H1 (cell line): ENCODE measurements around the gene HS6ST2. TPM values are rescaled to one million over a fixed set of nuclear protein-coding genes. Genes with fewer than 3 reads are reported as not detected.

Source experiments
- CTCF ChIA-PET: fragments of 300-600 bp; sonication (Branson Sonifier 250); formaldehyde crosslinking; loops from one replicate; lab custom pipeline; 2021; ENCODE audit not compliant: partially characterized antibody; lab: Charles Lee
- POLR2A ChIA-PET: fragments of 300-600 bp; sonication (Branson Sonifier 250); formaldehyde crosslinking; loops from one replicate; lab custom pipeline; 2021; ENCODE audit warnings: inconsistent platforms; ENCODE audit not compliant: partially characterized antibody; lab: Charles Lee
- DNase-seq, 2 experiments: peaks; one replicate each; pipeline versions ENCODE4 v3.0.0 to v3.0.0-alpha.2; 2010 to 2022; ENCODE audit warnings: low spot score in 2 of 2, low read depth in 1 of 2, mixed read lengths in 1 of 2
- FAIRE-seq: peaks from 2 replicates; lab custom pipeline; 2011; peaks lifted over from hg19 to GRCh38; lab: Jason Lieb, UNC
- H2AFZ ChIP-seq: 2 replicates; pipeline ENCODE4 v1.8.1; 2012; ENCODE audit warnings: low read length, inconsistent platforms
- H2AK5ac ChIP-seq: 2 replicates; pipeline ENCODE4 v1.6.1; 2013; ENCODE audit warnings: low read depth, low read length
- H2BK120ac ChIP-seq: replicated peaks from 2 replicates; pipeline ENCODE3; 2013; ENCODE audit warnings: low read depth, low read length, inconsistent platforms
- H2BK12ac ChIP-seq: 2 replicates; pipeline ENCODE4 v1.6.1; 2013; ENCODE audit warnings: low read depth, low read length
- H2BK15ac ChIP-seq: 2 replicates; pipeline ENCODE4 v1.6.1; 2013; ENCODE audit warnings: low read length
- H2BK20ac ChIP-seq: 2 replicates; pipeline ENCODE4 v1.6.1; 2013; ENCODE audit warnings: low read length
- H2BK5ac ChIP-seq: 2 replicates; pipeline ENCODE4 v1.6.1; 2013; ENCODE audit warnings: low read depth, low read length
- H3K14ac ChIP-seq: 2 replicates; pipeline ENCODE4 v1.6.1; 2013; ENCODE audit warnings: inconsistent platforms; ENCODE audit not compliant: insufficient read length
- H3K18ac ChIP-seq: 2 replicates; pipeline ENCODE4 v1.6.1; 2013; ENCODE audit warnings: low read length; ENCODE audit errors: extremely low read depth
- H3K23ac ChIP-seq: 2 replicates; pipeline ENCODE4 v1.6.1; 2013; ENCODE audit warnings: inconsistent platforms; ENCODE audit not compliant: insufficient read length
- H3K23me2 ChIP-seq: 2 replicates; pipeline ENCODE4 v1.6.1; 2013; ENCODE audit warnings: low read depth, low read length
- H3K27ac ChIP-seq: 2 replicates; pipeline ENCODE4 v1.6.1; 2011; ENCODE audit warnings: low read depth, low read length, inconsistent platforms
- H3K27me3 ChIP-seq, 4 experiments: replicated peaks in 1 of 4; 1 replicate in 1 of 4; 2 replicates in 3 of 4; pipeline versions ENCODE4 v1.6.1 to v1.8.1; 2011 to 2013; ENCODE audit warnings: low read length in 3 of 4, mild to moderate bottlenecking in 3 of 4, inconsistent platforms in 2 of 4, mixed read lengths in 2 of 4, moderate library complexity in 1 of 4; ENCODE audit not compliant: control insufficient read depth in 3 of 4, insufficient read depth in 3 of 4; ENCODE audit errors: extremely low read depth in 1 of 4
- H3K36me3 ChIP-seq, 4 experiments: 2 replicates each; pipeline versions ENCODE4 v1.6.1 to v1.8.1; 2011 to 2013; ENCODE audit warnings: mild to moderate bottlenecking in 4 of 4, low read length in 3 of 4, moderate library complexity in 2 of 4, control low read depth in 1 of 4, inconsistent platforms in 1 of 4; ENCODE audit not compliant: insufficient read depth in 4 of 4, control insufficient read depth in 2 of 4
- H3K4ac ChIP-seq: replicated peaks from 2 replicates; pipeline ENCODE3; 2013; ENCODE audit warnings: low read length, low read depth, mixed read lengths, inconsistent platforms; ENCODE audit not compliant: insufficient read length
- H3K4me1 ChIP-seq, 4 experiments: replicated peaks in 1 of 4; 1 replicate in 1 of 4; 2 replicates in 3 of 4; pipeline versions ENCODE4 v1.6.1 to v1.8.1; 2011 to 2013; ENCODE audit warnings: low read length in 3 of 4, inconsistent platforms in 2 of 4, mixed read lengths in 1 of 4; ENCODE audit not compliant: insufficient read depth in 4 of 4, control insufficient read depth in 3 of 4
- H3K4me2 ChIP-seq, 2 experiments: 2 replicates each; pipeline versions ENCODE4 v1.6.1 to v1.8.1; 2011 to 2013; ENCODE audit warnings: low read depth in 2 of 2, low read length in 2 of 2, control low read depth in 1 of 2, inconsistent platforms in 1 of 2, mild to moderate bottlenecking in 1 of 2; ENCODE audit not compliant: insufficient read depth in 1 of 2
- H3K4me3 ChIP-seq, 4 experiments: fragments of 200-600, 300-600 bp in 1 of 4; sonication (generic), shearing (Covaris generic), sonication (Bioruptor Twin) in 1 of 4; 2 replicates each; pipeline versions ENCODE4 v1.5.1 to v1.8.1; 2011 to 2016; ENCODE audit warnings: low read length in 4 of 4, low read depth in 3 of 4, control low read depth in 2 of 4, inconsistent platforms in 2 of 4, mild to moderate bottlenecking in 2 of 4, mixed read lengths in 1 of 4, moderate library complexity in 1 of 4; ENCODE audit not compliant: insufficient read depth in 2 of 4; ENCODE audit errors: extremely low read depth in 1 of 4
- H3K56ac ChIP-seq: replicated peaks from 2 replicates; pipeline ENCODE3; 2013; ENCODE audit warnings: low read depth, mild to moderate bottlenecking, mixed read lengths, low read length, inconsistent platforms; ENCODE audit not compliant: insufficient read length
- H3K79me1 ChIP-seq: 2 replicates; pipeline ENCODE4 v1.6.1; 2013; ENCODE audit warnings: low read depth, low read length, control low read depth
- H3K79me2 ChIP-seq, 2 experiments: 2 replicates each; pipeline versions ENCODE4 v1.6.1 to v1.8.1; 2012 to 2013; ENCODE audit warnings: low read length in 2 of 2, mild to moderate bottlenecking in 2 of 2, inconsistent platforms in 1 of 2; ENCODE audit not compliant: insufficient read depth in 2 of 2, control insufficient read depth in 1 of 2
- H3K9ac ChIP-seq, 4 experiments: replicated peaks in 1 of 4; 1 replicate in 1 of 4; 2 replicates in 3 of 4; pipeline versions ENCODE4 v1.6.1 to v1.8.1; 2011 to 2013; ENCODE audit warnings: low read depth in 3 of 4, low read length in 3 of 4, control low read depth in 2 of 4, mild to moderate bottlenecking in 2 of 4, moderate library complexity in 2 of 4, inconsistent platforms in 1 of 4; ENCODE audit errors: extremely low read depth in 1 of 4
- H3K9me3 ChIP-seq, 2 experiments: 2 replicates each; pipeline versions ENCODE4 v1.6.1 to v1.8.1; 2012 to 2013; ENCODE audit warnings: mild to moderate bottlenecking in 2 of 2, moderate library complexity in 2 of 2, control low read depth in 1 of 2, inconsistent platforms in 1 of 2, low read depth in 1 of 2, low read length in 1 of 2, mixed read lengths in 1 of 2; ENCODE audit not compliant: insufficient read depth in 2 of 2
- H4K20me1 ChIP-seq, 2 experiments: replicated peaks in 1 of 2; 2 replicates each; pipeline versions ENCODE3 to v1.8.1; 2011 to 2013; ENCODE audit warnings: inconsistent platforms in 2 of 2, low read length in 2 of 2, mild to moderate bottlenecking in 1 of 2; ENCODE audit not compliant: insufficient read depth in 2 of 2, control insufficient read depth in 1 of 2
- H4K5ac ChIP-seq: 2 replicates; pipeline ENCODE4 v1.6.1; 2013; ENCODE audit warnings: low read length, low read depth, mixed read lengths, inconsistent platforms; ENCODE audit not compliant: insufficient read length
- H4K8ac ChIP-seq: 2 replicates; pipeline ENCODE4 v1.8.0; 2013; ENCODE audit warnings: mild to moderate bottlenecking, moderate library complexity, low read length, inconsistent platforms; ENCODE audit not compliant: insufficient read depth; ENCODE audit errors: extremely low read depth
- H4K91ac ChIP-seq: replicated peaks from 2 replicates; pipeline ENCODE3; 2013; ENCODE audit warnings: low read length, mixed read lengths, inconsistent platforms; ENCODE audit not compliant: insufficient read length
- ATF3 ChIP-seq: IDR thresholded peaks from 2 replicates; pipeline ENCODE4 v1.6.1; 2011; ENCODE audit warnings: low read depth, mild to moderate bottlenecking, low read length; ENCODE audit not compliant: insufficient read depth
- BCL11A ChIP-seq, 2 experiments: IDR thresholded peaks; one replicate each; pipeline ENCODE4 v1.6.1; 2011; ENCODE audit warnings: low read depth in 2 of 2, low read length in 2 of 2, mild to moderate bottlenecking in 2 of 2
- BRCA1 ChIP-seq: IDR thresholded peaks from 2 replicates; pipeline ENCODE4 v1.6.1; 2012; ENCODE audit warnings: low read depth, low read length, improper control_type of control experiment
- CEBPB ChIP-seq: IDR thresholded peaks from 2 replicates; pipeline ENCODE4 v1.6.1; 2012; ENCODE audit warnings: low read depth, low read length
- CHD2 ChIP-seq: IDR thresholded peaks from 2 replicates; pipeline ENCODE4 v1.6.1; 2012; ENCODE audit warnings: low read length, improper control_type of control experiment
- CREB1 ChIP-seq: IDR thresholded peaks from 2 replicates; pipeline ENCODE4 v1.6.1; 2012; ENCODE audit warnings: inconsistent platforms
- EGR1 ChIP-seq: IDR thresholded peaks from 2 replicates; pipeline ENCODE4 v1.6.1; 2011; ENCODE audit warnings: low read depth, low read length, borderline replicate concordance
- JUN ChIP-seq: IDR thresholded peaks from 2 replicates; pipeline ENCODE4 v1.6.1; 2011; ENCODE audit warnings: low read depth, mild to moderate bottlenecking, improper control_type of control experiment, low read length
- KDM5A ChIP-seq: fragments of 200-600 bp; IDR thresholded peaks from 2 replicates; pipeline ENCODE4 v1.7.1; 2012; ENCODE audit warnings: mild to moderate bottlenecking, low read length, inconsistent platforms, mixed read lengths
- POLR2AphosphoS5 ChIP-seq: IDR thresholded peaks from 2 replicates; pipeline ENCODE4 v1.6.1; 2011; ENCODE audit warnings: low read depth, low read length
- SRF ChIP-seq: IDR thresholded peaks from 2 replicates; pipeline ENCODE4 v1.6.1; 2011; ENCODE audit warnings: mild to moderate bottlenecking, low read depth, low read length, moderate library complexity
- SUZ12 ChIP-seq: fragments of 200-600 bp; sonication (generic); IDR thresholded peaks from 2 replicates; pipeline ENCODE4 v1.6.1; 2012; ENCODE audit warnings: mild to moderate bottlenecking, inconsistent platforms, low read length, moderate library complexity, mixed read lengths
- ZNF274 ChIP-seq: IDR thresholded peaks from 2 replicates; pipeline ENCODE4 v1.7.0; 2012; ENCODE audit warnings: low read length, borderline replicate concordance; ENCODE audit errors: extremely low read depth
- WGBS, 2 experiments: shearing (Covaris generic) in 1 of 2; methylation state at CpG; one replicate each; pipeline versions ENCODE4 v1.1.6 to v1.1.7; 2013 to 2015; ENCODE audit warnings: low lambda C conversion rate in 2 of 2, mixed read lengths in 2 of 2, inconsistent platforms in 1 of 2, low coverage in 1 of 2, missing lambda C conversion rate in 1 of 2; ENCODE audit not compliant: insufficient replicate concordance in 2 of 2, insufficient coverage in 1 of 2, insufficient read length in 1 of 2; ENCODE audit errors: extremely low coverage in 1 of 2, missing lambda C conversion rate in 1 of 2; 5-methylcytosine and 5-hydroxymethylcytosine counted together
- polyA plus RNA-seq, 7 experiments: library from polyadenylated mRNA; depleted of rRNA in 3 of 7; stranded (reverse) in 5 of 7; unstranded in 2 of 7; fragments of >200 nt in 5 of 7; fragments of 200-250 nt in 2 of 7; gene quantifications; 1 replicate in 5 of 7; 2 replicates in 1 of 7; 4 replicates in 1 of 7; pipeline versions ENCODE4 v1.2.1 to v1.2.3, GENCODE V29; 2011 to 2013; ENCODE audit warnings: missing spikeins in 2 of 7, mixed read lengths in 2 of 7
- total RNA-seq: library from RNA; stranded (reverse); fragmentation: NEBNext Ultra II Directional; extraction: Animal tissue kit (Norgen Biotek cat#: 25700); gene quantifications from 2 replicates; pipeline ENCODE4 v1.2.1, GENCODE V29; 2021

HS6ST2 gene
- total and polyA plus RNA-seq, 2 of the 8 experiments (the other 6 are each of a cell fraction or from before 2014, with no cell fraction given) = 3.9 TPM

GRCh38 chrX:132677233-132677716, 281.2 kb downstream of the HS6ST2 start:
- POLR2A ChIA-PET = no interaction called here
- TF ChIP-seq KDM5A (no peak), EGR1 (no peak), CHD2 (no peak), JUN (no peak), BCL11A (IDR thresholded peaks at IDR 0.05; ENCODE audit: low read depth in 2 of 2, low read length in 2 of 2) (no peak), SRF (no peak), POLR2AphosphoS5 (no peak), BRCA1 (no peak), CREB1 (no peak), ATF3 (no peak), SUZ12 (no peak), CEBPB (no peak), ZNF274 (no peak)

More at GRCh38 chrX:132677233-132677716, 281.2 kb downstream of the HS6ST2 start:
- 62% methylated on average over 2 of the region's 2 CpGs; no CpG with 5 or more reads in 1 of the 2 experiments for WGBS, 2 experiments
- Histone ChIP-seq H4K20me1 (no peaks in the 10 kb centered on the region), H2BK5ac (no peak overlapping the region), H3K27ac (no peak overlapping the region), H2AFZ (no peak overlapping the region), H3K79me2 (no peaks in the 10 kb centered on the region), H3K4ac (no peak overlapping the region), H4K5ac (no peak overlapping the region), H2BK20ac (no peak overlapping the region), H2BK15ac (no peak overlapping the region), H3K9me3 (no peaks in the 10 kb centered on the region), H3K79me1 (no peaks in the 10 kb centered on the region), H3K36me3 (no peaks in the 10 kb centered on the region), H4K91ac (no peak overlapping the region), H3K27me3 (peaks cover 10 to 37% (median 26%) of the 10 kb centered on the region in 4 experiments), H3K23ac (no peak overlapping the region), H3K4me2 (no peak overlapping the region), H4K8ac (no peak overlapping the region), H3K14ac (no peak overlapping the region), H2BK12ac (no peak overlapping the region), H3K56ac (no peak overlapping the region), H2BK120ac (no peak overlapping the region), H3K23me2 (no peaks in the 10 kb centered on the region), H3K4me1 (no peaks in the 10 kb centered on the region; a peak in 2 of 7 replicates), H3K18ac (no peak overlapping the region), H2AK5ac (no peak overlapping the region), H3K4me3 (no peak overlapping the region), H3K9ac (no peak overlapping the region)
- CTCF ChIA-PET = interaction anchor here (0.7 to 2.9 kb wide), 12 partner anchors 8 to 328 kb away, joined by 3 to 16 read pairs (median 5); no protein-coding TSS in a partner anchor
- no peak for FAIRE-seq
- no peak for DNase-seq
